Suprapubic skin (tissue), 3 donors: ENCODE results near the gene RTF2.

Source experiments
- CTCF ChIP-seq, 2 donors: fragments of 200-600 bp in 1 of 2; fragments of 450-650 bp in 1 of 2; sonication (generic) in 1 of 2; IDR thresholded peaks; one replicate each; pipeline ENCODE4 v1.5.1; 2016 to 2019; ENCODE audit warnings: antibody characterized with exemption in 2 of 2, mild to moderate bottlenecking in 1 of 2, moderate library complexity in 1 of 2
- POLR2A ChIP-seq, 2 donors: fragments of 450-650 bp; IDR thresholded peaks; one replicate each; pipeline ENCODE4 v1.6.1; 2017; ENCODE audit warnings: antibody characterized with exemption in 2 of 2, mild to moderate bottlenecking in 2 of 2, moderate library complexity in 2 of 2

GRCh38 chr20:56518126-56518525 lies 49.7 kb downstream of the RTF2 start:
- TF ChIP-seq CTCF (IDR thresholded peaks at IDR 0.05) (no peak), POLR2A (IDR thresholded peaks at IDR 0.05) (no peak)
